ENCODE data around the gene HAX1. TPM values are rescaled to one million over a fixed set of nuclear protein-coding genes. Genes with fewer than 3 reads are reported as not detected.

The HAX1 gene
- total RNA-seq, 1 donor from 2014 or later, result 63.1 TPM

Other genes with a start within 250 kb of the HAX1 start
- gene NUP210L, start 117.6 kb upstream of the HAX1 start, total RNA-seq, result 0.06 TPM
- gene TPM3, start 80.5 kb upstream of the HAX1 start, total RNA-seq, result 283 TPM
- gene CFAP141, start 66.3 kb upstream of the HAX1 start, total RNA-seq, result not detected
- gene UBAP2L, start 51.7 kb upstream of the HAX1 start, total RNA-seq, result 118 TPM
- gene AQP10, start 48.5 kb downstream of the HAX1 start, total RNA-seq, result 0.32 TPM
- gene ATP8B2, start 52.9 kb downstream of the HAX1 start, total RNA-seq, result 32.9 TPM
- 31.2 TPM for gene IL6R, start 132.7 kb downstream of the HAX1 start, total RNA-seq
- 2.3 TPM for gene TDRD10, start 229.6 kb downstream of the HAX1 start, total RNA-seq
- 6.2 TPM for gene SHE, start 229.8 kb downstream of the HAX1 start, total RNA-seq